ENCODE measurements around the gene C8G. TPM values are rescaled to one million over a fixed set of nuclear protein-coding genes. Genes with fewer than 3 reads are reported as not detected.
A peak's percentile ranks its signal among the peaks of the same experiment; 100 is the strongest.

Gene C8G
- total RNA-seq, 1 experiment from 2014 or later: not detected

DNA sequence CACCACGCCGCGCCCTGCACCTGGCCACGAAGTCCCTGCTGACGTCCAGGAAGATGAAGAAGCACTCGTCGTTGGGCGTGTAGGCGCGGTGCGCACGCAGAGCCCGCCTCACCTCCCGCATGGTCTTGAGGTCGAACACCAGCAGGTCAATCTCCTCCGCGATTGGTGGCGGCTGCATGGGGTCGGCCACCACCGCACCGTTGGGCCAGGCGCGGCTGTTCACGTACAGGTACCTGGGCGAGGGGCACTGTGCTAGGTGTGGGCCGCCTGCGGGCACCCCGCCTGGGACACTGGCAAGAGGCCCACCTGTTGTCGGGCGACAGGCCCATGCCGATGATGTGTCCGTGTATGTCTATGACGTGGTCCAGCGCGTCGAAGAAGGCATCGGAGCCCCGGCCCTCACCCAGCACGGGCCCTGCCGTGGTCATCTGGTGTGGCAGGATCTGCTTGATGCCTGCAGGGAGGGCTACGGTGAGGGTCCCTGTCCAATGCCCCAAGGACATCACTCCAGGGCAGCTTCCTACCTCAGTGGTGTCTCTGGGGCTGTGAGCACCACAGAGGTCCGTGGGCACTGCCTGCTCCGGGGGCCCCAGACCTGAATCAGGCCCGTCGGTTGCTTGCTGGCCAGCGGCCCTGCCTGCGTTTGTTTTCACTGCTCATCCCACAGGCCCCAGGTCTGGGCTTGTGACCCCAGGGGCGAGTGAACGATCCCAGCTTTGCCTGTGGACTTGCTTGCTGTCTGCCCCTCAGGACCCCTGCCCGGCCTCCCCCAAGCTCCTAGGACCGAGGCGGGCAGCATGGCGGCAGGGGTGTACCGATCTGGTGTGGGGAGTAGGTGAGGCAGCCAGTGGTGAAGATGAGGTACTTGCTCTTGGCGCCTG lies 3.6 kb upstream of the C8G start:
- no peak for DNase-seq (ENCODE audit: low spot score)

DNA sequence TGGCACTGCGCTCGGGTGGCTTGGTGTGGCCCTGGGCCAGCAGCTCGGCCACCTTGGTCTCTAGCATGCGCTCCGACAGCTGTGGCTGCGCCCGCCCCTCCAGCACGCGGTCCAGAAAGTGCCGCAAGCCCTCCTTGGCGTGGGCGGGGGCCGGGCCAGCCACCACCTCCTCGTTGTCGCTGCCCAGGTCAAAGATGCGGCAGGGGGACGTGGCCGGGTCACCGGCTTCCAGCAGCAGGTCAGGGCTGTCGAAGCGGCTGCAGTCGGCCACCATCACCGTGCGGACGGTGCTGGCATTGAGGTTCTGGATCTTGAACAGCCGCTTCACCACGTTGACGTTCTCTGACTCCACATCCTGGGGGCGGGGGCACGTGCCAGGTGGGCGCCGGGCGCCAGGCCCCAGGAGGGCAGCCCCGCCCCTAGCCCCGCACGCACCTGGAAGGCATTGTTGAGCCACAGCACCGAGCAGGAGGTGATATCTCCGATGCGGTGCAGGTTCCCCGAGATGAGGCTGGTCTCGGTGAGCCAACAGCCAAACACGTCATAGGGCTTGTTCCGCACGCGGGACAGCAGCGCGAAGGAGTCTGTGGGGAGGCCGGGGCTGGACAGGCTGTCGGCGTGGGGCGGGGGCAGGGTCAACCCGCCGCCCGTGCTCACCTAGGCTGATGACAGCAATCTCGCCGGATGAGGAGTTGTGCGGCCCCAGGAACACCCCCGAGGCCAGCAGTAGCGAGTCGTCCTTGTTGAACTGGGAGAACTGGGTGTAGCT lies 2.7 kb upstream of the C8G start:
- DNase-seq (ENCODE audit: low spot score): no peak

DNA sequence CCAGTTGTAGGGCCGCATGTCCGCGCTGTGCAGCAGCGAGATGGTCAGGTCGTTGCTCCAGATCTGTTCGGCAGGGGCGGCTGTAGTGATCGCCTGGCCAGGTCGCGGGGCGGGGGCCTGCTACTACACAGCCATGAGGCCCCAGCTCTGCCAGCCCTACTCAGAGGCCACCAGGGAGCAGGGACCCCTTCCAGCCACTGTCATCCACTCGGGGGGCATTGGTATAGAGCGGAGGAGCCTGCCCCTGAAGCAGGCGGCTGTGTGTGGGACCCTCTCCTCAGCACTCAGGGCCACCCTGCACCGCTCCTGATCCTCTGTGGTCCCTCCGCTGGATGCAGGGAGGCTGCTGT lies 2.2 kb upstream of the C8G start:
- no peak for DNase-seq (ENCODE audit: low spot score)

DNA sequence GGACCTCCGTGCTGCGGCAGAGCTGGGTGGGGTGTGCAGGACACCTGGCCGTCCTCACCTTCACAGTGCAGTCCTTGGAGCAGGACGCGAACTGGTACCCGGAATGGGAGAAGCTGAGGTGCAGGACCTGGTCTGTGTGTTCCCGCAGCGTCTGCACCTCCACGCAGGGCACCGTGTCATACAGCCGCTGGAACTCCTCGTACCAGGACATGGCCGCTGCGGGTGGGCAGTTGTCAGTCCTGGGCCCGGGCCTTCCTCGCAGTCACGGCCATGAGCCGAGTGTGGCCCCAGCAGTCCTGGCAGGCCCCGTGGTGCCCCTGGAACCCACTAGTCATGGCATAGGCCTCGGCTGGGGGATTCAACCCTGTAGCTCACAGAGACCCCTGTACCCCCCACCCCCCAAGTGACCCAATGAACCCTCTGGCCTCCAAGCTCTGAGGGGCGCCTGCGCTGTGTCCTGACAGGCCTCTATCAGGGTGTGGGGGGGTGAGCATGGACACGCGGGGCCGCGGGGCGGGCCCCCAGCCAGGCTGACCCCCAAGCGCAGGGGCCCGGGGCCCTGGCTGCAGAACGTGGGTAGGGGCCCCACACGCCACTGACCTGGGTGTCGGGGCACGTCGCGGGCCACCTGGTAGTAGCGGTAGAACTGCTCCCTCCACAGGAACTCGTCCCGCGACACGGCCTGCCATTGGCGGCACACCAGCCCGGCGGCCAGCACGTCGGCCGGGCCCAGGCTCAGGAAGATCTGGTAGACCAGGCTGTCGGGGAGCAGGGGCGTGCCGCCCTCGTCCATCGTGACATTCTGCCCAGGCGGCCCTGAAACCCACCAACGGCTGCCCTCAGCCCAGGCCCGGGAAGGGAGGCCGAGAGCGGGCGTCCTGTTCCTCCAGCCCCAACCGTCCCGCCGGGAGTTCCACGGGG lies 1.5 kb upstream of the C8G start:
- DNase-seq (ENCODE audit: low spot score): no peak

DNA sequence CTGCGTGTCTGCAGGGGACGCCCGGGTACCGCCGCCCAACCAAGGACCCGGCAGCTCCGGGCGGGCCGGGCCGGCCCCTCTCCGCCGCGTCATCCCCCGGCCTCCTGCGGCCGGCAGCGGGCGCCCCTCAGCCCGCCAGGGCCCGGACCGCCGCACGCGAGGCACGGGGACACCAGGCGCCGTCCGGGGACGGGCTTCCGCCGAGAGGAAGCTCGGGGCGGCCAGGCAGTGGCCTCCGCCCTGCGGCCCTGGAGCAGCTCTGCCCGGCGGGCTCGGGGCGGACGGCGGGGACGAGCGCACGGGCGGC lies 878 bp upstream of the C8G start:
- no peak for DNase-seq (ENCODE audit: low spot score)

DNA sequence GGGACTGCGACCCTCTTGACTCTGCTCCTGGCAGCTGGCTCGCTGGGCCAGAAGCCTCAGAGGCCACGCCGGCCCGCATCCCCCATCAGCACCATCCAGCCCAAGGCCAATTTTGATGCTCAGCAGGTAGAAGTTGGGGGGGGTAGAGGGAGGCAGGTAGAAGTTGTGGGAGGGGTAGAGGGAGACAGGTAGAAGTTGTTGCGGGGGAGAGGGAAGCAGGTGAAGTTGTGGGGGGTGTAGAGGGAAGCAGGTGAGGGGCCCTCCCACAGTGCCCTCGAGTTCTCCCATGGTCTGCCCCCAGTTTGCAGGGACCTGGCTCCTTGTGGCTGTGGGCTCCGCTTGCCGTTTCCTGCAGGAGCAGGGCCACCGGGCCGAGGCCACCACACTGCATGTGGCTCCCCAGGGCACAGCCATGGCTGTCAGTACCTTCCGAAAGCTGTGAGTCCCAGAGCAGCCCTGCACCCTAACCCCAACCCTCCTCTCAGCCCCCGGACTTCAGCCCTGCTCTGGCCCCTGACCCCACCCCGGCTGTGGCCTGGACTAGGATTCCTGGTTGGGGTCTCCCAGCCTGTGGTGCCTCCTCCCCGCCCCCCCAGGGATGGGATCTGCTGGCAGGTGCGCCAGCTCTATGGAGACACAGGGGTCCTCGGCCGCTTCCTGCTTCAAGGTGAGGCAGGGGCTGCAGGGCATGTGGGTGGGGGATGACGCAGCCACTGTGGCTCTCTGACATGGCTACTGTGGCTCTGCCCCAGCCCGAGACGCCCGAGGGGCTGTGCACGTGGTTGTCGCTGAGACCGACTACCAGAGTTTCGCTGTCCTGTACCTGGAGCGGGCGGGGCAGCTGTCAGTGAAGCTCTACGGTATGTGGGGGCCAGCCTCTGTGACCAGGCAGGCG lies 537 bp downstream of the C8G start:
- no peak for DNase-seq (ENCODE audit: low spot score)

DNA sequence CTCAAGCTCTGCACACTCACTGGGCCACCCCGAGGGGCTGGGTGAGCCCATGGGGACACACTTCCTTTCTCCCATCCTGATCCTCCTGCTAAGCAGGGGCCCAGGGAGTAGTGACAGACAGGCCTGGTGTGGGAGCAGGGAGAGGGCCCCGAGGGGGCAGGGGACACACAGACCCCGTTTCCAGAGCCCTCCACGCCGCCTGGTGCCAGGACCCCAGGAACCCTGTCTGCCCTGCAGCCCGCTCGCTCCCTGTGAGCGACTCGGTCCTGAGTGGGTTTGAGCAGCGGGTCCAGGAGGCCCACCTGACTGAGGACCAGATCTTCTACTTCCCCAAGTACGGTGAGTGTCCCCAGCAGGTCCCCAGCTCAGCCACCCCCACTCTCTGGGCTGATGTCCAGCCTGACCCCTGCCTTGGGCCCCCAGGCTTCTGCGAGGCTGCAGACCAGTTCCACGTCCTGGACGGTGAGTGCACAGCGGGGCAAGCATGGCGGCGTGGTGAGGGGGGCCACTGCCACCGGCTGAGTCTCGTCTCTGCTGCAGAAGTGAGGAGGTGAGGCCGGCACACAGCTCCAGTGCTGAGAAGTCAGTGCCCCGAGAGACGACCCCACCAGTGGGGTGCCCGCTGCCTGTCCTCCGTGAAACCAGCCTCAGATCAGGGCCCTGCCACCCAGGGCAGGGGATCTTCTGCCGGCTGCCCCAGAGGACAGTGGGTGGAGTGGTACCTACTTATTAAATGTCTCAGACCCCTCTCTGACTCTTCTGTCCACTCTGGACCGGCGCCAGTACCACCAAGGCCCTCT lies 1.4 kb downstream of the C8G start:
- DNase-seq (ENCODE audit: low spot score): no peak

DNA sequence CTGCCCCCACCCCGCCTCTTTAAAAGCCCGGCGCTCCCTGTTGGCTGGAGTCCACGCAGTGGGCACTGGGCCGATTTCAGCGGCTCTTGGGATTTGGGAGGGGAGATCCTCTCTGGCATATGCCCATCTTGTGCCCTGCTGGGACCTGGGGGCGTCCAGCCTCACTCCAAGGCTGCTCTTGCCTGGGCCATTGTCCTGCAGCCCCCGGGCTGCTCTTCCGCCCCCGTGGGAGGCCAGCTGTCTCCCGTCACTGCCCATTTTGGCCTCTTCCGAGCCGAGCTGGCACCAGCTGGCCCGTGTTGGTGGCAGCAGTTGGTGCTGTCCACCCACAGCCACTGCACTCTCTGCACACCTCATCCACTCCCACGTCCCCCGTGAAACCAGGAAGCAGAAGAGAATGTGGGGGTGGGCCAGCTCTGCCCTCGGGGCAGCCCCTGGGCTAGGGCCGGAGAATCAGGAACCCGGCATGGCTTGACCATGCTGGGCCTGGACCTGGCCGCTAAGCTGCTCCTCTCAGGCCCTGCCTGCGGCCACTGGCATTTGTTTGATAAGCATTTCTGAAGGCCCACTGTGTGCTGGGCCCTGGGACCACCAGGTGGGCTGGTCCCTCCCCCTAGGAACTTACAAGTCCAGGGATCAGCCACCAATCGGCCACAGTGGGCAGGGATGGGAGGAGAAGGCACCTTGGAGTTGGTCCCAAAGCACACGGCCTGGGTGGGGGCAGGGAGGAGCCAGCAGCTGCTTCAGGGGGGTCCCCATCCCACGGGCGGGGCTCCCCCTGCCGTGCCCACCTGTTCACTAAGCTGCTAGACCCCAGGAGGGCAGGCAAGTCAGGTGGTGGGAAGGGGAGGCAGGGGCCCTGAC lies 2.2 kb downstream of the C8G start:
- no peak for DNase-seq (ENCODE audit: low spot score)

DNA sequence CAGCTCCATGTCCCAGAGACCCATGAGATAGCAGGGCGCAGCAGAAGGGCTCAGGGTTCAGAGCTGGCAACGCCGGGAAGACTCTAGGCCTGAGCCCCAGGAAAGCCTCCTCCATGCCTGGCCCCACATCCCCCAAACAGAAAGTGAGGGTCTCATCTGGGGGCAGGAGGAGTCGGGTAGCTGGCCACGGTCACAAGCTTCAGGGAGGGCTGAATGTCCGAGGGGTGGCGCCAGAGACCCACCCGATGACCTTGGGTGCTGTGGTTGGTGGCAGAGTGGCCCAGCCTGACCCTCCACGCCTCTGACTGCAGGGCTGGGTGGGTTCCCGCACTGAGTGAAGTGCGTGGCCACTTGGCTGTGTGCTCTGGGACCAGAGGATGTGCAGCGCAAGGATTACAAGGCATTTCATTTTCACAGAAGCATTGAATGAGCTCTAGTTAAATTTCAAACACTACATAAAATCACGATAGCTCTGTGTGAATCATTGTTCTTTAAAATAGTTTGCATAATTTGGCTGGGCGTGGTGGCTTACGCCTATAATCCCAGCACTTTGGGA lies 3.0 kb downstream of the C8G start:
- DNase-seq (ENCODE audit: low spot score): no peak

DNA sequence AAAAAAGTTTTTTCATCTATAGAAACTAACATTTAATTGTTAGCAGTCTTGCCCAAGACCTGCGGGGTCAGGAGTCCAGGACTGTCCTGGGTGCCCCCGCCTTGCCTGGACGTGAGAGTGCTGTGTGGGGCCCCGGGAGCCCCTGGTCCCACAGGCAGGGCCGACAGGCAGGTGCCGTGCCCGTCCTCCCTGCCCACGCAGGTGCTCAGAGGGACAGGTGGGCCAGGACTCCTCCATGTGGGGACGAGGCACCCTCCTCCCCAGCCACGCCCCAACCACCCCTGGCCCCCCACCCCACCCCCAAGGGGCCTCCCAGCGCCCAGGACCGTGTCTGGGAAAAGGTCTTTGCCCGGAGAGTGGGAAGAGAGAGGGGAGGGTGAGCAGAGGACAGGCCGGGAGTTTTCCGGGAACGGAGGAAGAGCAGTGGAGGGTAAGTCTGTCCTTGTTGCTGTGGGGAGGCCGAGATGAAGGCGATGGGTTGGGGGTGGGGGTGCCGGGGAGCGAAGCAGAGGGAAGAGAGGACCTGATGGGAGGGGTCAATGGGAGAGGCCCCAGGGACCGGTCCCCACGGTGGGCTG lies 4.3 kb downstream of the C8G start:
- no peak for DNase-seq (ENCODE audit: low spot score)

DNA sequence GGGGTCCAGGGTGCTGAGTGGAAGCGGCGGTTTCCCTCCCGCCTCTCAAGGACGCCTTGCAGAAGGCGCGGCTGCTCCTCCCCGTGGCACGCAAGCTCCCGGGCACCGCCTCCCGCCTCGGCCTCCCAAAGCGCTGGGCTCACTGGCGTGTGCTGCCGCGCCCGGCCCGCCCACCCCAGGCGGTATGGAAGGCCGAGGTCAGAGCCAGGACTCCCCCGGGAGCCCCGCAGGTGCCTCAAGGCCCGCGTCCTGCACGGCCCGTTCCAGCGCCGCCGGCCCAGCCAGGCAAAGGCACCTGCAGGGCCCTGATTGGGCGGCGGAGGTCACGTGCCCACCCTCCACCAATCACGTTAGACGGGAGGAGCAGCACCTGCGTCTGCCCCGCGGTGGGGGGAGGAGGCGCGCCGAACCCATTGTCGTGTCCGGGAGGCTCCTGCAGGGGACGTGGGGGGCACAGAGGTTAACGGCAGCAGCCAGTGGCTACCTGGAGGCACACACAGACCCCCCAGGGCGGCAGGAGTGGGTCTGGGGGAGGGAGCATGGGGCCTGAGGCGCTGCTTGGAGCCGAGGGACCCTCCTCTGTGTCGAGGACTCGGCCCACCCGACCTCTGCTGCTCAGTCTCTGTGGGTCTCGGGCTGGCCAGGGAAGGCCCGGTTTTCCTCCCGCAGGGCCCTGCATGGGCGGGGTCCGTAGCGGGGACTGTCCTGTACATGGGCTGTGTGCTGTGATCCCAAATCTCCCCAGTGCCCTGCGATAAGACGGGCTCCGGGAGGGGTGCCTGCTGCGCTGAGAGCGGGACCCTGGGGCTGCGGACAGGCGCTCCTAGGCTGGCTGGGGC lies 5.0 kb downstream of the C8G start:
- peak; percentile 86 for DNase-seq (ENCODE audit: low spot score)

DNA sequence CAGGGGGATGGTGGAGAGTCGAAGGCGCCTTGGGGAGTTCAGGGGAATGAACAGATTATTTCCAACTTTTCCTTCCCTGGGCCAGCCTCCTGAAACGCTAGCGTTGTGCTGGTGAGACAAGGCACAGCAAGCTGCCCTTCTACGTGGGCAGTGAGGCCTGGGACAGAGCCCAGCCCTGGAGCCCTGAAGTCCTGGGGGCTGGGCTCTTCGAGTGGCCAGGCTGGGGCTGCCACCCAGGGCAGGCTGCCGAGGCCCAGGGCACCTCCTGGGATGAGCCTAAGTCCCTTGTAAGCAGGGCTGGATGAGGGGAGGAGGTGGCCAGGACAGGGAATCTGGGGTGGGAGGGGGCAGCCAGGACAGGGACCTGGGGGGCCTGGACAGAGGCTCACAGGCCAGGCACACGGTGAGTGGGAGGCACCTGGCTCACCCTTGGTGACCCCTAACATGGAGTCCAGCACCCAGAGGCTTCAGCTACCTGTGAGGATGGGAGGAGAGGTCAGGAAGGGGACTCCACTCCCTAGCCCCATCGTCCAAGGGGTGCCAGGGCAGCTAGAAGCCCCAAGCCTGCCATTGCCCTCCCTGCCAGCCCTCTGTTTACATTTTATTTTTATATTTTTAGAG lies 5.7 kb downstream of the C8G start:
- no peak for DNase-seq (ENCODE audit: low spot score)

DNA sequence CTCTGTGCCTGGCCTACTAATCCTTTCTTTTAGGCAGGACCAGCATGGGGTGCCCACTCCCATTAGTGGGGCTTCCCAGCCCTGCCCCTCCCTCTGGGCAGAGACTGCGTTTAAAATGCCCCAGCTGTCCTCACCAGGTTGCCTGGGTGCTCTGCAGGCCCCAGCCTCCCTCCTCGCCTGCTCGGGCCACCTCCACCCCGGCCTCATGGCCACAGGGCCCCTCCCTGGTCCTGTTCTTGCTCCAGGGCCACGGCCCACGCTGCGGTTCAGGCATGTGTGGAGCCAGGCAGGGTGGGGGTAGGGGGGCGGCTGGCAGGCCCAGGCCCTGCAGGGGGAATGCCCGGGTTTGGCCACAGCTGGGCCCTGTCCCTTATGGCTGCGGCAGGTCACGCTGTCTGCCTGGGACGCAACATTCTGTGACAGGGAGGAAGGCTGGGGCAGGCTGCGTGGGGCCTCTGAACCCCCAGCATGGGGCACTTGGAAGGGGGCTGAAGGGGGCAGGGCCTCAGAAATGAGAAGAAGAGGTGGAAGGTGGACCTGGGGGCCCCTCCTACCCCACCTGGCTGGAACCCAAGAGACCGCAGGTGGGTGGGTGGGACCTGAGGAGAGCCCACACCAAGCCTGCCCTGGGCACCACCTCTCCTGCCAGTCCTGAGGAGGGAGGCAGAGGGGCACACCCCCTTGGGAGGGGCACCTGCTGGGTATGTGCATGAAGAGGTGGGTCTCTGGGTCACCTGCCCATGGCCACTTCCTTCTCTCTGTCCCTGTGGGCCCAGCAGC lies 6.7 kb downstream of the C8G start, which contains the start of gene LCN12:
LCN12 (plus strand) TSS at position 733 of the 780 bp plus-strand sequence. CDS start 55 bp downstream, outside the sequence.
- DNase-seq (ENCODE audit: low spot score): no peak

DNA sequence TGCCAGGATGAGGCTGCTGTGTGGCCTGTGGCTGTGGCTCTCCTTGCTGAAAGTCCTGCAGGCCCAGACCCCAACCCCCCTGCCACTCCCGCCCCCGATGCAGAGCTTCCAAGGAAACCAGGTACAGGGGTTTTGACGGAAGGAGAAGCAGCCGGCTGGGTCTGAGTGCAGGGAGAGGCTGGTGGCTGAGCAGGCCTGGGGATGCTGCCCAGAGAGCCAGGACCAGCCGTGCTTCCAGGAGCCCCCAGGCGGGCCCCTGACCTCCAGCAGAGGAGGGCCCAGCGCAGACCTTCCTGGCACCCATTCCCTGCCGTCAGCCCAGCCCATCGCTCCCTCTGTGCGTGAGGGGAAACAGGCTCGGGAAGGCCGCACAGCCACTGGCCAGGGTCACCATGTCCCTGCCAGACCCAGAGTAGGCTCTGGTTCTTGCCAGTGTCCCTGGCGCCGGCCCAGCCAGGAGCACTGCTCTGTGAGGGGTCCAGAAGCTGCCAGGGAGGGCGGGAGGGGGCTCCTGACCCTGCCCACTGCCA lies 7.3 kb downstream of the C8G start:
- DNase-seq (ENCODE audit: low spot score): no peak

DNA sequence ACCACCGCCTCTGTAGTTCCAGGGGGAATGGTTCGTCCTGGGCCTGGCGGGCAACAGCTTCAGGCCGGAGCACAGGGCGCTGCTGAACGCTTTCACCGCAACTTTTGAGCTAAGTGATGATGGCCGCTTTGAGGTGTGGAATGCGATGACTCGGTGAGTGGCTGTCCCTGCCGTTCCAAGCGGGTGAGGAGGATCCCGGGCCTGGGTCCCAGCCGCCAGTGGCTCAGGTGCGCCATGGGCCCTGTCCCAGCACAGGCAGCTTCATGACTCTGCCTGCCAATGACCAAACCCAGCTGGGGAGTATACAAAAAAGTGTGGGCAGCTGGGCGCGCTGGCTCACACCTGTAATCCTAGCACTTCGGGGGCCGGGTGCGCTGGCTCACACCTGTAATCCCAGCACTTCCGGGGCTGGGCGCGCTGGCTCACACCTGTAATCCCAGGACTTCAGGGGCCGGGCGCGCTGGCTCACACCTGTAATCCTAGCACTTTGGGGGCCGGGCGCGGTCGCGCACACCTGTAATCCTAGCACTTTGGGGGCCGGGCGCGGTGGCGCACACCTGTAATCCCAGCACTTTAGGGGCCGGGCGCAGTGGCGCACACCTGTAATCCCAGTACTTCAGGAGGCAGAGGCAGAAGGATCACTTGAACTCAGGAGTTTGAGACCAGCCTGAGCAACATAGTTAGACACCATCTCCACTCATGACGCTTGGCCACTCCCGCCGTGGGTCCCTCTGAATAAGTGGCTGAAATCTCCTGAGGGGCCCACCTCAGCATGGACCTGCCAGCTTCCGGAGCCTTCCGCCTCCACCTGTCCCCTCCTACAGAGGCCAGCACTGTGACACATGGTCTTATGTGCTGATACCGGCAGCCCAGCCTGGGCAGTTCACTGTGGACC lies 8.1 kb downstream of the C8G start:
- no peak for DNase-seq (ENCODE audit: low spot score)
